ENCODE measurements around the gene CDSN. TPM values are rescaled to one million over a fixed set of nuclear protein-coding genes. Genes with fewer than 3 reads are reported as not detected.

Gene CDSN
- total and polyA plus RNA-seq, 12 donors: 0.03 to 0.08 TPM; not detected in 10

DNA sequence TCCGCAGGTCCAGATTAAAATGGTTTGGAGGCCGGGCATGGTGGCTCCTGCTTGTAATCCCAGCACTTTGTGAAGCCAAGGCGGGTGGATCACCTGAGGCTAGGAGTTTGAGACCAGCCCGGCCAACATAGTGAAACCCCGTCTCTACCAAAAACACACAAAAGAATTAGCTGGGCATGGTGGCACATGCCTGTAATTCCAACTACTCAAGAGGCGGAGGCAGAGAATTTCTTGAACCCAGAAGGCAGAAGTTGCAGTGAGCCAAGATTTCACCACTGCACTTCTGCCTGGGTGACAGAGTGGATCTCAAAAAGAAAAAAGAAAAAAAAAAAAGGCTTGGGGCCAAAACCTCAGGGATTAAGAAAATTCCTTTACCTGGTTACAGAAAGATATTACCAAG is 38.4 kb downstream of the CDSN start:
- Histone ChIP-seq H3K4me1 (replicated peaks in 1 of 2) (peaks cover 0 to 3% of the 10 kb centered on the region in 2 donors), H3K27me3 (no peaks in the 10 kb centered on the region), H3K27ac (no peak overlapping the region), H3K4me3 (no peak overlapping the region), H3K36me3 (replicated peaks in 1 of 2) (no peaks in the 10 kb centered on the region), H3K9me3 (replicated peaks in 1 of 3) (no peaks in the 10 kb centered on the region)
- DNase-seq: no peak
- no peak for TF ChIP-seq POLR2A (IDR thresholded peaks at IDR 0.05)
- TF ChIP-seq CTCF (IDR thresholded peaks at IDR 0.05): no peak
- WGBS, 4 donors: 74 to 95% (median 83%) methylated on average over 6 of the region's 6 CpGs
- intact Hi-C loops (cut with DNase I): loop anchor here in 1 of 2 donors (5.0 kb wide), 1 partner anchor 255 kb away; no protein-coding TSS in a partner anchor

DNA sequence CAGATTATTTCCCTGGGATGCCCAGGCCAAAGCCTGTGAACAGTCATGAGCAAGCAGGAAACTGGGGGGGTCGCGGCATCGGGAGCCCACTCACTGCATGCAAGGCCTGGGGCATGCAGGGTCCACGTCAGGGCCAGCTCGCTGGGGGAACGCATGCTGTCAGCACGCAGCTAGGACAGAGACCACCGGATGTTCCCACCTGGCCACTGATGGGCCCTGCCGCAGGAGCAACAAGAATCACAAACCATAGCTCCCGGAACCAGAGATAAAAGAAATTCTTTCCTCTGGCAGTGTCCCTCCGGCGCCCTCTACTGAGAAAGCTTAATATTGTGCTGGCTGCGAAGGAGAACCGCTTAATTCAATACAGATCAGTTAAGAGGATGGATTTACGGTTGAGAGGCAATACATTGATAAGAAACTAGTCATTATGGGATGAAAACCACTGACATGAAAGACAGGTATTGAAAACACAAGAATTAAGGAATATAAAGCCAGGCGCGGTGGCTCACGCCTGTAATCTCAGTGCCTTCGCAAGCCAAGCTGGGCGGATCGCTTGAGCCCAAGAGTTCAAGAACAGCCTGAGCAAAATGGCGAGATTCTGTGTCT is 40.5 kb downstream of the CDSN start:
- peak overlapping the region in 1 of 4 donors; percentile 28 for H3K4me3 ChIP-seq
- WGBS, 4 donors: 21 to 32% (median 24%) methylated on average over 16 to 22 of the region's 22 CpGs
- peak; percentile 49 to 89 (median 72) for DNase-seq
- no peaks in the 10 kb centered on the region for H3K27me3 ChIP-seq
- H3K27ac ChIP-seq: no peak overlapping the region
- no peaks in the 10 kb centered on the region for H3K9me3 ChIP-seq (replicated peaks in 1 of 3)
- intact Hi-C loops (cut with DNase I): loop anchor here (5.0 kb wide), 3 partner anchors 157 to 252 kb away; no protein-coding TSS in a partner anchor
- no peaks in the 10 kb centered on the region for H3K36me3 ChIP-seq (replicated peaks in 1 of 2)
- TF ChIP-seq POLR2A (IDR thresholded peaks at IDR 0.05): no peak
- peak; percentile 68 to 81 (median 78) for TF ChIP-seq CTCF (IDR thresholded peaks at IDR 0.05)
- H3K4me1 ChIP-seq (replicated peaks in 1 of 2): peaks cover 0 to 3% of the 10 kb centered on the region in 2 donors

DNA sequence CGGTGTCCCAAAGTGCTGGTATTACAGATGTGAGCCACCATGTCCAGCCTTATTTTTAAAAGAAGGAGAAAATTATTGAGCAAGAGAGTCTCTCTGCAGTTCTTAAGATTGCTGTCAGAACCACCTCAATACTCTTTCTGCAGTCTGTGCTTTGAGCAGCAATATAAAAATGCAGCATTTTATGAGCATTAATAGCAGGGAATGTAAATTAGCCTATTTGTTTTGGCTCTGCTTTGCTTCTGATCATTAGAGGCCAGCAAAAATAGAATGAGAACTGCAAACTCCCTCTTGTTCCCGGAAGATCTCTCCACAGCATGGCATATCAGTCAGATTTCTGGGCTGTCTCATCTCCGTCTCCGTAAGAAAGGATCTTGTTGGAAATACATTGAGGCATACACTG is 43.6 kb downstream of the CDSN start:
- no peak for DNase-seq
- Histone ChIP-seq H3K36me3 (replicated peaks in 1 of 2) (no peaks in the 10 kb centered on the region), H3K9me3 (replicated peaks in 1 of 3) (no peaks in the 10 kb centered on the region), H3K27me3 (no peaks in the 10 kb centered on the region), H3K4me1 (replicated peaks in 1 of 2) (peaks cover 10 to 14% of the 10 kb centered on the region in 2 donors), H3K4me3 (no peak overlapping the region), H3K27ac (no peak overlapping the region)
- TF ChIP-seq CTCF (IDR thresholded peaks at IDR 0.05) (no peak), POLR2A (IDR thresholded peaks at IDR 0.05) (no peak)
- intact Hi-C loops (cut with DNase I): loop anchor here (5.0 kb wide), 2 partner anchors 154 to 159 kb away; no protein-coding TSS in a partner anchor
- 85 to 94% (median 86%) methylated on average over 4 of the region's 4 CpGs for WGBS, 4 donors

DNA sequence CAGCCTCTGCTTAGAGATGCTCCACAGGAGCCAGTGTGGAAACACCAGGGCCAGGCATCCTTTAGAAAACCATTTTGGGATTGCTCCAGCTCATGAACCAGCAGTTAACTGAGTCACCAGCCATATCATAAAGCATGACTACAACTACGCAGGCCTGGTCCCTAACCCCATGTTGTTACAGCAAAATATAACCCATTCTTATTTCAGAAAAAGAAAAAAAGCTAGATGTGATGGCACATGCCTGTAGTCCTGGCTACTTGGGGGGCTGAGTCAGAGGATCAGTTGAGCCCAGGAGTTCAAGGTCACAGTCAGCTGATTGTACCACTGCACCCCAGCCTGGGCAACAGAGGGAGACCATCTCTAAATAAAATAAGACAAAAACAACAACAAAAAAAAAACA is 44.7 kb downstream of the CDSN start:
- intact Hi-C loops (cut with DNase I): loop anchor here (5.0 kb wide), 2 partner anchors 153 to 158 kb away; no protein-coding TSS in a partner anchor
- Histone ChIP-seq H3K9me3 (replicated peaks in 1 of 3) (no peaks in the 10 kb centered on the region), H3K36me3 (replicated peaks in 1 of 2) (no peaks in the 10 kb centered on the region), H3K27me3 (no peaks in the 10 kb centered on the region), H3K4me3 (no peak overlapping the region), H3K27ac (no peak overlapping the region), H3K4me1 (replicated peaks in 1 of 2) (peaks cover 10 to 14% of the 10 kb centered on the region in 2 donors)
- DNase-seq: peak in 1 of 7 donors; percentile 51
- TF ChIP-seq POLR2A (IDR thresholded peaks at IDR 0.05): no peak
- no peak for TF ChIP-seq CTCF (IDR thresholded peaks at IDR 0.05)
- WGBS, 4 donors: 42 to 67% (median 55%) methylated on average over 1 of the region's 1 CpG
